ENCODE measurements around the gene NELFCD. TPM values are rescaled to one million over a fixed set of nuclear protein-coding genes. Genes with fewer than 3 reads are reported as not detected.

Gene NELFCD
- total RNA-seq, 4 donors from 2014 or later: 96.6 to 129 (median 113) TPM

GRCh38 chr20:58998656-58999055, 17.6 kb downstream of the NELFCD start:
- H3K4me3 ChIP-seq (replicated peaks in 1 of 3): no peak overlapping the region
- no peaks in the 10 kb centered on the region for H3K9me3 ChIP-seq
- H3K36me3 ChIP-seq: peaks cover 45 to 49% of the 10 kb centered on the region in 2 donors
- peaks cover 17% of the 10 kb centered on the region in 2 donors for H3K4me1 ChIP-seq
- WGBS, 2 donors: 87 to 97% methylated on average over 11 of the region's 11 CpGs
- H3K27me3 ChIP-seq: no peaks in the 10 kb centered on the region
- no peak for DNase-seq
- no peak for TF ChIP-seq POLR2A (IDR thresholded peaks at IDR 0.05)
- TF ChIP-seq CTCF (IDR thresholded peaks at IDR 0.05): no peak
- H3K27ac ChIP-seq: no peak overlapping the region
- intact Hi-C loops (cut with DNase I): no loop called here

GRCh38 chr20:59000326-59000725, 19.3 kb downstream of the NELFCD start:
- DNase-seq: no peak
- Histone ChIP-seq H3K36me3 (peaks cover 29 to 32% of the 10 kb centered on the region in 2 donors), H3K27me3 (no peaks in the 10 kb centered on the region), H3K4me1 (peaks cover 29 to 30% of the 10 kb centered on the region in 2 donors), H3K27ac (no peak overlapping the region), H3K9me3 (no peaks in the 10 kb centered on the region), H3K4me3 (replicated peaks in 1 of 3) (no peak overlapping the region)
- intact Hi-C loops (cut with DNase I): loop anchor here (10.0 kb wide), 1 partner anchor 106 kb away; no protein-coding TSS in a partner anchor
- 64 to 76% methylated on average over 3 of the region's 3 CpGs for WGBS, 2 donors
- TF ChIP-seq CTCF (IDR thresholded peaks at IDR 0.05): no peak
- no peak for TF ChIP-seq POLR2A (IDR thresholded peaks at IDR 0.05)

GRCh38 chr20:59001068-59001448, 20.0 kb downstream of the NELFCD start:
- WGBS, 2 donors: 86 to 90% methylated on average over 10 to 11 of the region's 13 CpGs
- intact Hi-C loops (cut with DNase I): loop anchor here (10.0 kb wide), 1 partner anchor 106 kb away; no protein-coding TSS in a partner anchor
- H3K36me3 ChIP-seq: peaks cover 22 to 25% of the 10 kb centered on the region in 2 donors

GRCh38 chr20:59001449-59002171, 20.6 kb downstream of the NELFCD start:
- no peak overlapping the region for H3K27ac ChIP-seq
- no peaks in the 10 kb centered on the region for H3K27me3 ChIP-seq
- peaks cover 34 to 37% of the 10 kb centered on the region in 2 donors for H3K4me1 ChIP-seq
- no peaks in the 10 kb centered on the region for H3K9me3 ChIP-seq
- peak in 1 of 2 donors; percentile 30 for DNase-seq
- no peak for TF ChIP-seq CTCF (IDR thresholded peaks at IDR 0.05)
- TF ChIP-seq POLR2A (IDR thresholded peaks at IDR 0.05): no peak
- intact Hi-C loops (cut with DNase I): loop anchor here (10.0 kb wide), 1 partner anchor 107 kb away; no protein-coding TSS in a partner anchor
- H3K36me3 ChIP-seq: peaks cover 20 to 22% of the 10 kb centered on the region in 2 donors
- WGBS, 2 donors: 82 to 90% methylated on average over 22 to 25 of the region's 27 CpGs
- H3K4me3 ChIP-seq (replicated peaks in 1 of 3): no peak overlapping the region

More at GRCh38 chr20:59001068-59001448, 20.0 kb downstream of the NELFCD start:
- Histone ChIP-seq H3K4me3 (replicated peaks in 1 of 3) (no peak overlapping the region), H3K9me3 (no peaks in the 10 kb centered on the region), H3K4me1 (peaks cover 36 to 37% of the 10 kb centered on the region in 2 donors), H3K27ac (no peak overlapping the region), H3K27me3 (no peaks in the 10 kb centered on the region)
- TF ChIP-seq POLR2A (IDR thresholded peaks at IDR 0.05): no peak
- no peak for DNase-seq

- no peaks in the 10 kb centered on the region for H3K27me3 ChIP-seq
- peaks cover 17 to 20% of the 10 kb centered on the region in 2 donors for H3K36me3 ChIP-seq
- no peak overlapping the region for H3K27ac ChIP-seq
- DNase-seq: no peak
- intact Hi-C loops (cut with DNase I): loop anchor here (10.0 kb wide), 1 partner anchor 108 kb away; no protein-coding TSS in a partner anchor
- 92 to 94% methylated on average over 7 of the region's 8 CpGs for WGBS, 2 donors
- TF ChIP-seq POLR2A (IDR thresholded peaks at IDR 0.05) (no peak), CTCF (IDR thresholded peaks at IDR 0.05) (no peak)
- peaks cover 35 to 36% of the 10 kb centered on the region in 2 donors for H3K4me1 ChIP-seq
- H3K9me3 ChIP-seq: no peaks in the 10 kb centered on the region
- H3K4me3 ChIP-seq (replicated peaks in 1 of 3): no peak overlapping the region
Observed at GRCh38 chr20:59002388-59002787, 21.3 kb downstream of the NELFCD start.

Data from thyroid gland (tissue), 4 donors.